ENCODE measurements around the gene COL16A1.
A peak's percentile ranks its signal among the peaks of the same experiment; 100 is the strongest.

COL16A1 gene

DNA sequence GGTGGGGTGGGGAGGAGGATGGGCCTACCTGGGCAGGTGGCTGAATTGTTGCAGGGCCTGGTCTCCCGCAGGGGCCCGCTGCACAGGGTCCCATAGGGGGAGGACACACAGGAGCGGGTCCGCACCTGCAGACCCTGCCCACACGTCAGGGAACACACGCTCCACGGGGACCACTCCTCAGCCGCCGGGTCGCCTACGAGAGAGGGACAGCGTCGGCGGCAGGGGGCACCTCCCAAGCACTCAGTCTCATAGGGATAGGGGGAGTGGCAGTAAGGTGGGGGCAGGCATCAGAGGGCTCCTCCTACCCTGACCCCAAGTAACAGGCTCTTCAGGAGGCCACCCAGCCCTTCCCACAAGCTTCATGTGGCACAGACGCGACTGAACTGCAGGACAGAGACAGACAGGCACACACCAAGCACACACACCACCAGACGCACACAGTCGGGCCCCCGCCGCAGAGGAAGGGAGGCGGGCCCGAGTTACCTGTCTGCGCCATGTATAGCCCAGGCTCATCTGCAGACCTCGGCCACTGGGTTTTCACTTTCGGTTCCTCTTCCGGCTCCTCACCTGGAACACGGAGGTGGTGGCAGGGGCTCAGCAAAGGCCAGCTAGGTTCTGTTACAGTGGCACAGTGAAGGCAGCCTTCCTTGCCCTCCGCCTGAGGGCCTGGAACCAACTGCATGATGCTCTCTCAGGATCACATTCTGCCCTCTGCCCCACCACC is 40.5 kb upstream of the COL16A1 start:
- TF ChIP-seq GATA2 (IDR thresholded peaks at IDR 0.05; ENCODE audit: low read depth, low read length) (no peak), GATA3 (IDR thresholded peaks at IDR 0.05; ENCODE audit: low read depth, low read length) (no peak)

DNA sequence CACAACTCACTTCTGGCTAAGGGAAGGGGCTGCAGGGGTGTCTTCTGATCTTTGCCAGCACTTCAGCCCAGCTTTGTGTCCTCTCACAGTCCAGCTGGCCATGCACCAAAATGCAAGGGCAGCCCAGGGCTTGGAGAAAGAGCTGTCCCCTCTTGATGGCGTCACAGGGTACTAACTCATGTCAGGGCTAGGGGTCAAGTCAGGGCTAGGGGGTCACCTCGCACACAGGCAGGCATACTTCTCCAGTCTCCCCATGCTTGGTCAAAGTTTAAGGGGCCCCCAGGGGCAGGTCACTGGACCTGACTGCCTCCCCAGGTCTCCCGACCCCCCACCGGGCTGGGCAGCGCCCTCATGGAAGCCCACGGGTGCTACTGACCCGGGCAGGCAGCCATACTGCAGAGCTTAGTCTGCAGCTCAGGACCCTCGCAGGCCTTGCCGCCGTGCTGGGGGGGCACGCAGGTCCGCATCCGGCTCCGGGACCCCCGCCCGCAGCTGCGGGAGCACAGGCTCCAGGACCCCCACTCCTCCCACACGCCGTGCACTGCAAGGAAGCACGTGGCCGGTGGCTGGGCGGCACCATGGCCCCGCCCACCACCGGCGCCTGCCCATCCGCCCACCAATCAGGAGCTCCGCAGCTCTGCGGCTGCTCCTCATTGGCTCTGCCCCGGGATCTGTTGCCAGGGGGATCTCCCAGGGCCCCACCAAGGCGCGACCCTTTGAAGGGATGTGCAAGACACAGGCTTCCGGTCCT is 38.8 kb upstream of the COL16A1 start:
- no peak for TF ChIP-seq GATA3 (IDR thresholded peaks at IDR 0.05; ENCODE audit: low read depth, low read length)
- TF ChIP-seq GATA2 (IDR thresholded peaks at IDR 0.05; ENCODE audit: low read depth, low read length), result no peak

DNA sequence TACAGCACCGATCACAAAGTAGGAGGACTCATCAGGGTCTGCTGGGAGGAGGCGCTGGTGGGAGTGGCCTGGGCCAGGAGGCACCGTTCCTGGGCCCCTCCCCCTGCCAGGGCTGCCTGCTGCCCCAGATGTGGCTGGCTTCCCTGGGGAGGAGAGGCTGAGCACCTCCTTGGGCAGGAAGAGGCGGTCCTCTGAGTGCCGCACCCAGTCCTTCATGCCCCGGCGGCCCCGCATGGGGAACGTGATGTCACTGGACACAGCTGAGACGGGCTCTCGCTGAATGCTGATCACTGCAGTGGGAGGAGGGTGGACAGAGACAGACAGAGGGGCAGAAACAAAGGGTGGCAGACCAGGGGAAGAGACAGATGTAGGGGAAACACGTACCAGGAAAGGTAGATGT is 35.5 kb upstream of the COL16A1 start:
- TF ChIP-seq GATA3 (IDR thresholded peaks at IDR 0.05; ENCODE audit: low read depth, low read length), result no peak
- TF ChIP-seq GATA2 (IDR thresholded peaks at IDR 0.05; ENCODE audit: low read depth, low read length), result no peak

DNA sequence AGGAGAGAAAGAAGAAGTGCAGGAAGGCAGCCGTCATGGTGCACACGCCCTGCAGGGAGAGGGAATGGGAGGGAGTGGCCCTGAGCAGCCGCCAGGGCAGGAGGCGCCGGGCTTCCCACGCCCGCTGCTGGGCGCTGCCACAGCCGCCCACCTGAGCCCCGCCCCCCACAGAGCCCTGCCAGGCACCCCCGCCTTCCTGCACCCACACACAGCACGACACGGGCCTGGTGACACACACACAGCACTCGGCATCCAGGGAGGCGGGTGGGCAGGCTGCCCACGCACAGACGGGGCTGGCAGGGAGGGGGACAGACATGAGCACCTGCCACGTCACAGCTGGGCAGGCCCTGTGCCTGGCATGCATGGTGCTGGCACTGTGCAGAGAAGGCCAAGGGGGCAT is 32.9 kb upstream of the COL16A1 start:
- no peak for TF ChIP-seq GATA3 (IDR thresholded peaks at IDR 0.05; ENCODE audit: low read depth, low read length)
- no peak for TF ChIP-seq GATA2 (IDR thresholded peaks at IDR 0.05; ENCODE audit: low read depth, low read length)

DNA sequence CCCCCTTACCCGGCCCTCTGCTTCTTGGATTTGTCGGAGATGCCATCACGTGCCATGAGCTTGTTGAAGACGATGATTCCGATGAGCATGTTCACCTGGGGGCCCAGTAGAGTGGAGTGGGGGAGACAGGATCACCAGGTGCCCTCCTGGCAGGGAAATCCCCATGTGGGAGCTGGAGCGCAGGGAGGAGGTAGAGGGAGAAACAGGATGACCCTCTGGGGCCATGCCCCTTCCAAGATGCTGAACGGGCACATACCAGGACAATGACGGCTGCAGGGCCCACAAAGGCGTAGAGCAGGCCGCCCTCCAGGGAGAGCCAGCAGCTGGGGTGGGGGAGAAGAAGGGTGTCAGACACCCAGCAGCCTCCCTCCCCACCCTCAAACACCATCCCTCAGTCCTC is 31.8 kb upstream of the COL16A1 start:
- TF ChIP-seq GATA3 (IDR thresholded peaks at IDR 0.05; ENCODE audit: low read depth, low read length), result no peak
- TF ChIP-seq GATA2 (IDR thresholded peaks at IDR 0.05; ENCODE audit: low read depth, low read length), result no peak

DNA sequence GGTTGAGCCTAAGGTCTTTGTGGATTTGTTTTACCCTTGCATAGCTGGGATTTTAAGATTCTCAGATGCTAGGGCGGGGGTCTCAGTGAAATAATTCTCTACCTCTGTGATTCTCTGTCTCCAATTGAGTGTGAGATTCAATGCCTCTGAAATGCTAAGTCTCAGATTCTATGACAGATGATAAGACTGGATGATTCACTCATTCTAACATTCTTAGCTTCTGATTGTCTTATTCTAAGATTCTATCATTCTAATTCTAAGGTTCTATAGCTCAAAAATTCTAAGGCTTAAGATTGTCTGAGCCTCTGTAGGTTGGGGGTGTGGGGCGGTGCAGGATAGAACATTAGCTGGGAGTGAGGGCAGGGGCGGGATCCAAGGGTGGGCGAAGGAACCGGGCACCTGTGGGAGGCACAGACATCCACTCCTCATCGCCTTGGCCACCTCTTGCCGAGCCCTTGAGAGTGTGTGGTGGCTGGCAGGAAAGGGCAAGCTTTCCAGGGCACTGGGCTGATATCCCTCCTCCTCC is 30.8 kb upstream of the COL16A1 start:
- TF ChIP-seq GATA3 (IDR thresholded peaks at IDR 0.05; ENCODE audit: low read depth, low read length) (no peak), GATA2 (IDR thresholded peaks at IDR 0.05; ENCODE audit: low read depth, low read length) (no peak)

DNA sequence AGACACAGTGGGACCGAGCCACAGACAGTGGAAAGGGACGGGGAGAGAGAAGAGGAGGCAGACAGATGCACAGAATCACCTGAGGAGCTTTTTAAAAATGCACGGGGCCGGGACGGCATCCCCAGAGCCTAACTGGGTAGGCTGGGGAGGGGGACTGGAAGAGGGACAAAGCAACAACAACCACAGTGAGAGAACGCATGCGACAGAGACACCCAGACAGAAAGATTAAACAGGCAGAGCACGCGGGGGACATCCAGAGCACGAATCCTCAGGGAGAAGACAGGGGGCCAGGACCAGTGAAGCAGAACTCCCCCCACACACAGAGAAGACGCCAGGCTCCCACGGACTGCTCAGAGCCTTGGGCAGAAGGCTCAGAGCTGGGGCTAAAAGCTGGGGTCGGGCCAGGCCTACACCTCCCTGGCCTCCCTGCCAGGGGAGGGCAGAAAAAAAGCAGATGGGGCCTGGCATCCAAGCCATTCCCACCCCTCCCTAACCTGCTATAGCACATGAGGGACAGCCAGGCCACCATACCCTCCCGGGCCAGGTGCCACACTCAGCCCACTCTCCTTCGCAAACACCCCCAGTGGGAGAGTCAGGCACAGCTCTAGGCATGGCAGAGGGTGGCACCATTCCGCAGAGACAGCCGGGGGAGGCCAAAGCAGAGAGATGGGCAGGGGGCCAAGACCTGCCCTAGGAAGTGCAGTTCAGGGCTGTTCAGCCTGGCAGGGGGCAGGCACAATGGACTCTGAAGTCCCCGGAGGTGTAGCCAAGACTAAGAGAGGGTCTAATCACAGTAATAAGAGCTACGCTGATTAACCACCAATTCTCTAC is 29.8 kb upstream of the COL16A1 start:
- TF ChIP-seq GATA2 (IDR thresholded peaks at IDR 0.05; ENCODE audit: low read depth, low read length) (peak; percentile 43; the same call in 1 of the 2 replicates), GATA3 (IDR thresholded peaks at IDR 0.05; ENCODE audit: low read depth, low read length) (no peak)

DNA sequence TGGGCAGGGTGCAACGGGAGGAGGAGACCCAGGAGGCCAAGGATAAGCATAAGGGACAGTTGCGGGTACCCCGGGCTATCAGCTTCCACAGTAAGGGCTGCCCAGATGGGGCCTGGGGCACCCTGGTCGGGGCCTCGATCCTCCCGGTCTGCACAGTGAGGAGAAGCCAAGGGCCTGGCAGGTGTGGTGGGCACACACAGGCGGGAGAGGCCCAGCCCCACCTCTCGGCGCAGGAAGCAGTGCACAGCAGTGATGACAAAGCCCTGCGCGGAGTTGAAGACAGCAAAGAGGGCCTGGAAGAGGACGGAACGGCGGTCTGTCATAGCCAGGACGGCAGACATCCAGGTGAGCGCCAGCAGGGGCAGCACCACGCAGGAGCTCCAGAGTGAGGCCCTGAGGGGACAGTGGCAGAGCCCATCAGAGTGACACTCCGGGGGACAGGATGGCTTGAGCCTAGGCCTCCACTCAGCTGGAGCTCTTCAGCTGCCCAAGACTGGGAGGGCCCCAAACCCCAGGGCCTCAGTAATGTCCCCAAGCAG is 29.0 kb upstream of the COL16A1 start:
- TF ChIP-seq GATA3 (IDR thresholded peaks at IDR 0.05; ENCODE audit: low read depth, low read length) (no peak), GATA2 (IDR thresholded peaks at IDR 0.05; ENCODE audit: low read depth, low read length) (no peak)

DNA sequence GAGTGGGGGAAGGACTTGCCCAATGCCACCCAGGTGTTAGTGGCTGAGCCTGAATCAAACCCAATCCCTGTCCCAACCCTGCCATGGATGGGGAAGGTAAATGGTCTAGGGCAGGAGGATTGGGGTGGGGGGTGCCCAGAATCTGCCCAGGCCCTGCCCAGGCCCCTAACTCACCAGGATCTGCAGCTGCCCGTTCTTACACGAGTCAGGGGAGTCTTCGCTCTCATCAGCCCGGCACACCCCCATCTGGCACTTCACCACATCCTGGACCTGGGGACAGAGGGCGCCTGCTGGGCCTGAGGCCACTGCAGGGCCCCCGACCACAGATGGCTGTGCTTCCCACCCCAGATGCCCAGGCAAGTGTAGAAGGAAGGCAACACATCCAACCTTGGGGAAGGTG is 28.5 kb upstream of the COL16A1 start:
- TF ChIP-seq GATA3 (IDR thresholded peaks at IDR 0.05; ENCODE audit: low read depth, low read length) (no peak), GATA2 (IDR thresholded peaks at IDR 0.05; ENCODE audit: low read depth, low read length) (no peak)

DNA sequence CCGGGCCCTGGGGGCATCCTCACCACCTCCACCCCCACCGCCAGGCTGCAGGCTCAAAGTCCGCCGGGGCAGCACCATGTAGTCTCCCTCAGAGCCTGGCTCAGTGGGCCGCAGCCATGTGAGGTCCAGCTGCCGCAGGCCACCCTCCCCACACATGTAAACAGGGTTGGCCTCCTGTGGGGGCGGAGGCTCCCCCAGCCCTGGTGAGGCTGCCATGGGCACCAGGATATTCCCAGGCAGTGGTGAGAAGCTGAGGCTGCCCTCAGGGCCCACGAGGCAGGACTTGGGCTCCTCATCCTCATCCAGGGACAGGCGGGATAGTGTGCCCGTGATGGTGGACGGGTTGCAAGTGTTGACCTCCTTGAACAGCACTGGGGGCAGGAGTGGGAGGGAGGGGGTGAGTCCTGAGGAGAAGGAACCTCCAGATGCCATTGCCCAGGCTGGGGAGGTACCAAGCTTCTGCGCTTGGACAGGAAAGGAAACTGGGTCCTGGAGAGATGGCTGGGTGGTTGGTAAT is 27.3 kb upstream of the COL16A1 start:
- no peak for TF ChIP-seq GATA3 (IDR thresholded peaks at IDR 0.05; ENCODE audit: low read depth, low read length)
- TF ChIP-seq GATA2 (IDR thresholded peaks at IDR 0.05; ENCODE audit: low read depth, low read length), result no peak

DNA sequence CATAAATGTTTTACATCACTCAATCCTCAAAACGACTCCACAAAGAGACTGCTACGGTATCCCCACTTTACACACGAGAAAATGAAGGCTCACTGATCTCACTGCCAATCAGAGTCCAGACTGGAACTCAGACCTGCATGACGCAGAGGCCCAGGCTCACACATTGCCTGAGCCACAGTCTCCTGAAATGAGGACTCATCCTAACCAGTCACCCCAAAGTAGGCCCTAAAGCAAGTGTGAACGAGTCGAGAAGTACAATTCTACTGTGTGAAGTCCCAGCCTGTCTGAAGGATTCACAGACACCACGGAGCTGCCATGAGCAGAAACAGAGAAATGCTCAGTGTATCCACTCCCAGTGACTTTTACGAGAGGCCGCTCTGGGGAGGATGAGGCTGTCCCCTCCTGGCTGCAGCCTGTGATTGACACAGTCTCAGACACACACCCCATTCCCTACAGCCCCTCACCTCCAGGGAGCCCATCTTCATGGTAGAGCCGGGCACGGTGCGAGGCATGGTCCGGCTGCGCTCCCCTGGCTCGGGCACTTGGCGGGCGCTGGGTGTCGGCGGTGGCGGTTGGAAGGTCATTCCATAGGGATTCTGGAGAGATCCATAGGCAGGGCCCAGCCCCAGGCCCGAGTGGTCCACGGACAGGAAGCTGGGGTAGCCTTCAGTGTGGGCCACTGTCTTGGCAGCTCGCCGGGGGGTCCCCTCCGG is 26.7 kb upstream of the COL16A1 start:
- TF ChIP-seq GATA2 (IDR thresholded peaks at IDR 0.05; ENCODE audit: low read depth, low read length) (no peak), GATA3 (IDR thresholded peaks at IDR 0.05; ENCODE audit: low read depth, low read length) (no peak)

DNA sequence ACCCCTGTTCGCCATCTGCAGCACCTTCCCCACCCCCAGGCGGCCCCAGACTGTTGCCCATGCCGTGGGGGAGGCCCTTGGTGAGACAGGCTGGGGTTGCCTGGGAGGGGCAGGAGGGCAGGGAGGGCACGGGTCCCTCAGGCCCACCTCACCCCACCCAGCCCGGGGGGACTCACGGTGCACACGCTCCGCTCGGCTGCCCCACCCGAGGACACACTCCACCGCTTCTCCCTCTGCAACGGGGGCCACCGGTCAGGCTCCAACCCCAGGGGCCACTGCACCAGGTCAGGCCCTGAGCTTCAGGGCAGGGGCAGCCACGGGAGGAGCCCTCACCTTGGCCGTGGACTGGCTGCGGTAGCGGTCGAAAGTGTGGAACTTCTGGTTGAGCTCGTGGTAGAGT is 24.0 kb upstream of the COL16A1 start:
- no peak for TF ChIP-seq GATA2 (IDR thresholded peaks at IDR 0.05; ENCODE audit: low read depth, low read length)
- TF ChIP-seq GATA3 (IDR thresholded peaks at IDR 0.05; ENCODE audit: low read depth, low read length), result no peak

DNA sequence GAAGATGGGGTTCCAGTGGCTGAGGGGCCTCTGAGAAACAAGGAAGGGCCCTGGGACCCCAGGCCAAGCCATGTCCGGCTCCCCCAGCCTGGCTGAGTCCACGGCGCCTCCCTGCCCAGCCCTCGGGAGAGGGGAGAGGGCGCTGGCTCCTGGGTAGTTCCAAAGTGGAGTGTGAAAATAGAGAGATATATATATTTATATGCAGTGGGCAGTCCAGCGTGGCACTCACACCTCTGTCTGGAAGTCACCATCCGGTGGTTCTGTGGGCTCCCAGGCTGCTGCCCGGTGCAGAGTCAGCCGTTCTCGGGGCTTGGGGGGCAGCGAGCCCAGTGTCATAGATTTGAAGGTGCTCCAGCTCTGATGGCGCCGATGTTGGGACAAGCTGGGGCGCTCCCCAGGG is 23.4 kb upstream of the COL16A1 start:
- TF ChIP-seq GATA3 (IDR thresholded peaks at IDR 0.05; ENCODE audit: low read depth, low read length), result no peak
- no peak for TF ChIP-seq GATA2 (IDR thresholded peaks at IDR 0.05; ENCODE audit: low read depth, low read length)

Measured in SH-SY5Y (cell line).